Putamen (tissue), 1 donor: ENCODE data around the gene MTFP1.
"Not testable (repeated sequence)": the region's sequence is repeated elsewhere in the genome, so short reads cannot be mapped to it uniquely, and the experiment has no call there.

Source experiments
- DNase-seq: peaks from one replicate; pipeline ENCODE4 v3.0.0-alpha.2; 2016; ENCODE audit warnings: low spot score

MTFP1 gene

DNA sequence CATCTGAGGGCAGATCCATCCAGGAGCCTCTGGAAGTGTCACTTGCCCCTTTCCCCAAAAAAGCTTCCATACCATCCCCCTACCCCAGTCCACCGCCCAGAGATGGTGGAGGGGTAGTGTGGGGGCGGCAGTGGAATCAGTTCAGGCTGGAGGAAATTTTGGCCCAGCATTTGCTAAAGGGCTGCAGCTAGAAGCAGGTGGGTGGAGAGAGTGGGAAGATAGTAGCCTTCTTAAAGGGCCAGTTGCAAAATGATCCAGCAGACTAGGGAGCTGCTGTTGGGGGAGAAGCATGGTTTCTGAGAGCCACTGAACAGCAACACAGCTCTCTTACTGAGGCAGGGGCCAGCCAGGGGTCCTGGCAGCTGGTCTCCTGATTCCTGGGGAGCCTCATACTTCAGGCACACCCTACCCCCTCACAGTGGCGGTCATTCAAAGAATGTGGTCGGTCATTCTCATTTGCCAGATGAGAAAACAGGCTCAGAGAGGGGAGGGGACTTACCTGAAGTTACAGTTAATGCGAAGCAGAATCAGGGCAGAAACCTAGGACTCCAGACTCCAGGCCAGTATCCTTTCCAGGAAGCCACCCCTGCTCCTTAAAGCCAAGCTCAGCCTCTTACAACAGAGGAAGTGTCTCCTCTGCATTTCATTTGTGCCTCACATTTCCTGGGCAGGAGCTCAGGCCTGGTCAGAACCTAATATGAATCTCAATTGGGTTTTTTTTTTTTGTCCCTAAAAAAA, 23.4 kb upstream of the MTFP1 start:
- no peak for DNase-seq

DNA sequence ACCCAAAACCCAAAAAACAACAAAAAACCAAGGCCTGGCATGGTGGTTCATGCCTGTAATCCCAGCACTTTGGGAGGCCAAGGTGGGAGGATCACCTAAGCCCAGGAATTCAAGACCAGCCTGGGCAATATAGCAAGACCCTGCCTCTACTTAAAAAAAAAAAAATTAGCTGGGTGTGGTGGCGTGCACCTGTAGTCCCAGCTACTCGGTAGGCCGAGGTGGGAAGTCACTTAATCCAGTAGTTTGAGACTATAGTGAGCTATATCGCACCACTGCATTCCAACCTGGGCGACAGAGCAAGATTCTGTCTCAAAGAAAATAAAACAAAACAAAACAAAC, 22.8 kb upstream of the MTFP1 start:
- not testable (repeated sequence) for DNase-seq

DNA sequence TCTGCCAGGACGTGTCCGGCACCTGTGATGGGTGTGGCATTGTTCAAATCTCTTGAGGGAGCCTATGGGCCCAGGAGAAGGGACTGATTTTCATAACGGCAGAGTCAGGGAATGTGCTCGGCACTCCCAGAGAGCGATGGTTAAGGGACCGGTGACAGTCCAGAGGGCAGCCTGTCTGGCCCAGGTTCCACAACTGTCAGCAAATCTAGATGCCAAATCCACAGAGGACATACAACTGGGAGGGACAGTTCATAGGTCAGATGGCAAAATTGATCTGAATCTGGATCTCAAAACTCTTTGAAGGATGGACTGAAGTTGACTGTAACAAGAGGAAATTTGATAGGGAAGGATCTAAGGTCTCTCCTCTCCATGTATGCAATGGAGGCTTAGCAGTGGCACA, 21.3 kb upstream of the MTFP1 start:
- no peak for DNase-seq

DNA sequence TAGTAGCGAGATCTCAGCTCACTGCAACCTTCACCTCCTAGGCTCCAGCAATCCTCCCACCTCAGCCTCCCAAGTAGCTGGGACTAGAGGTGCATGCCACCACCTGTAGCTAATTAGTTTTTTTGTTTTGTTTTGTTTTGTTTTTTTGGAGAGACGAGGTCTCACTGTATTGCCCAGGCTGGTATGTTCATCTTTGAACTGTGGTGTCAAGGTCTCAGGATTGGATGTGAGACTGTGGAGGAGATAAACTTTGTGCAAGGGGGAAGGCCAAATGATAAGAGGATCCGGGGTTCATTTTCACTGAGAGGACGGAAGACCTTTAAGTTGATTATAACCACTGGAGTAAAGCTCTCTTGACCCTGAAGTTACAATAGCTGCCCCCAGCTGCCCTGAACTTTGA, 19.8 kb upstream of the MTFP1 start:
- DNase-seq, result no peak

DNA sequence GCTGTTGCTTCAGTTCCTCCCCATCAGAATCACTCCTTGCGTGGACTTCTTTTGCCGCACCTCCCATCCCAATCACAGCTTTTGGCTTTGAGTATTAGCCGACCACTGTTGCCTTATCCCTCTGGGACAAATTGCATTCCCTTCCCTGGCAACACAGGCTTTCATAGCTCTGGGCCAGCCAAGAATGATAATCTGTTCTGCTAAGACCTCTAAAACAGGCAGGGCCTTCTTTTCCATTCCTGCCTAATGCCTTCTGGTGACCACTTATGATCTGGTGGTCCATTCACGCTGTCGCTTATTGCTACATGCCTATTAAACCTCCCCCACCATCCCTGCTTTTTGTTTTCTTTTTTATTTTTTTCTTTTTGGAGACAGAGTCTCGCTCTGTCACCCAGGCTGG, 19.2 kb upstream of the MTFP1 start:
- DNase-seq, result no peak

DNA sequence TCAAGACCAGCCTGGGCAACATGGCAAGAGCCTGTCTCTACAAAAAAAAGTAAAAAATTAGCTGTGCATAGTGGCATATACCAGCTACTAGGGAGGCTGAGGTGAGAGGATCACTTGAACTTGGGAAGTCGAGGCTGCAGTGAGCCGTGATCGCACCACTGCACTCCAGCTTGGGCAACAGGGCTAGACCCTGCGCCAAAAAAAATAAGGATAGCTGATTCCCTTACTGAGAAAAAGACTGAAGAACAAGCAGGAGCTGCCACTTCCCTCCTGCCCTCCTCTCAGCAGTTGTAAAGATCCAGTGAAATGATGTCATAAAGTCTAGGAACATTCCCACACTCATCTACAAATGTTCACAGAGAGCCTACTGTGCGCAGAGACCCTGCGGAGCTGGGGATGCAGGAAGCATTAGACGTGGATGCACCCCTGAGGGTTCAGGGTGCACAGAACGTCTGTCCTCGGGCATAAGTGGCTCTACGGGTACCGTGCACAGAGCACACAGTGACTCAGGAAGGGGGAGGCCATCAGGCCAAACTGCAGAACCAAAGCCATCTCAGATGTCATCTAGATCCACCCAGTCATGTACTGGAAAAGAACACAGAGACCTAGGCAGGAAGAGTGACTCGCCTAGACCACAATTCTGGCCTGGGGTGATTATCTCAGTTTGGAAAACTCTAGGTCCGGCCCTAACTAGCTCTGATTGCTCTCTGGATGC, 17.0 kb upstream of the MTFP1 start:
- DNase-seq, result no peak

DNA sequence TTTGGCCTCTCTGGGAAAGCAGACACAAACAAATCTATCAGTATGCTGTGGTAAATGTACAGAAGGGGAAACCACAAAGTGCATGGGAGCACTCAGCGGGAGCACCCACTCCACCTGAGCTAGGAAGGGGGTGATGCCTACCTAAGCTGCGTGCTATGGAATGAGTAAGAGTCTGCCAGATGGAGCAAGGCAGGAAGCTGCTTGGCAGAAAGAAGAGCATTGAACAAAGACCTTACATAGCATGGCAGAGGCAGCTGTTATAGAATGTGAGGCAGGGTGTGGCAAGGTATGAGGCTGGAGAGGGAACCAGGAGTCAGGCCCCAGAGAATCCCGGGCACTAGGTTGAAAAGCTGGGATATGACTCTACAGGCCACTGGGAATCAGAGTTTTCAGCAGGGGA, 13.8 kb upstream of the MTFP1 start:
- no peak for DNase-seq

DNA sequence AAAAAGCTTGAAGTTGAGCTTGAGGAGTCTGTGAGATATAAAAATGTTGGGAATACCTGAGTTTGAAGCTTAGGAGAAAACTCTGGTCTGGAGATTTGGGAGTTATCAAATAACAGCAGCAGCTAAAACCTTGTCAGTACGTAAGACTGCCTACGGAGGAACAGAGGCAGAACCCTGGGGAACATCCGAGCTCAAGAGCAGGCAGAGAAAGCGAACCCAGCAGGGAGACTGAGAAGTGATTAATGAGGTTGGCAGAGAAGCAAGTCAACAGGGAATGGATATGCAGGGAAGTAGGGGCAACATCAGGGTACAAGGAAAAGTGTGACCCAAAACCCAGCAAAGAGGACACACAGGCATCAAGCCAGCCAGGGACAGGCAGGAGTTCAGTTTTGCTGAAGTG, 12.6 kb upstream of the MTFP1 start:
- DNase-seq, result no peak

DNA sequence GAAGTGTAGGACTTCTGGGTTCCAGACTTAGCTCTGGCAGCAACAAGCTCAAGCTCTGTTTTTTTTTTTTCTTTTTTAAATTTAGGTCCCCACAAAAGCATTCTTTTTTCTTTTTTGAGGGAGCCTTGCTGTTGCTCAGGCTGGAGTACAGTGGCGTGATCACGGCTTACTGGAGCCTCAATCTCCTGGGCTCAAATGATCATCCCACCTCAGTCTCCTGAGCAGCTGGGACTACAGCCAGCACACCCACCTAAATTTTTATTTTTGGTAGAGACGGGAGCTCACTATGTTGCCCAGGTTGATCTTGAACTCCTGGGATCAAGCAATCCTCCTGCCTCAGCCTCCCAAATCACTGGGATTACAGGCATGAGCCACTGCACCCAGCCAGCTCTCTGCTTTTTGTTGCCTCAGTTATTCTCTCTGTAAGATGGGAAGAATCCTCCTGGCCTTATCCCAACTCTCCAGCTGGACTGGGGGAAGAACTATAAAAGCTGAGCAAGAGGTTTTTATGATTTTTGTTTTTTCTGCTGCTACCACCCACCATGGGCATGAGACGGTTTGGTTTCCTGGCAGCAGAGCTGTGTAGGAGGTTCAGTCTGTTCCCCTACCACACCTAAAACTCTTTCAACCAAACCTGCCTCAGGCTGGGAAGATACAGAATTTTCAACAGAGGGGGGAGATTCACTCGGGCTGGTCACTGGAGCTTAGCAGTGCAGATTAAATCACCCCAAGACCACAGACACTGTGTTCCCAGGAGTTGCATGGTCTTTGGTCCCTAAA, 11.6 kb upstream of the MTFP1 start:
- no peak for DNase-seq

DNA sequence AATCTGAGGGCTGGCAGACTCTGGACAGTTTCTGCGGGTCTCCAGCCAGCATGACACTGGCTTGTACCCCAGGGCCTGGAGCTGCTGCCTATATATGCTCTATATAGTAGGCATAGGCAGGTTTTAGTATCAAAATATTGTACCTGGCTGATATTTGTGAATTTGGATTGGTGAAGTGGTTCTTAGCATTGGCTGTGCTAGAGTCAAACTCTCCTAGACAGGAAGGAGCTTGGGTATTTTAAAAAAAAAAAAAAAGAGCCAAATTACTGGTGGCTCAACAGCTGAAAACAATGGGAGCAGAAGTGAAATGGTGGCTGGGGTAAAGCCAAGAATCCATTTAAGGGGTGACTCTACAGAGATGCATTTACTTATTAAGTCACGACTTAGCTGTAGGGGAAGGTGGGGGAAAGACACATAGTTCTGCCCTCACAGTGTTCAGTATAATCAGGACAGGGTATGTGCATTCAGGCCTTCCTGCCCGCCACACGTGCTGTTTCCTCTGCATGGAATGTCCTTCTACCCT, 11.0 kb upstream of the MTFP1 start:
- DNase-seq, result no peak

DNA sequence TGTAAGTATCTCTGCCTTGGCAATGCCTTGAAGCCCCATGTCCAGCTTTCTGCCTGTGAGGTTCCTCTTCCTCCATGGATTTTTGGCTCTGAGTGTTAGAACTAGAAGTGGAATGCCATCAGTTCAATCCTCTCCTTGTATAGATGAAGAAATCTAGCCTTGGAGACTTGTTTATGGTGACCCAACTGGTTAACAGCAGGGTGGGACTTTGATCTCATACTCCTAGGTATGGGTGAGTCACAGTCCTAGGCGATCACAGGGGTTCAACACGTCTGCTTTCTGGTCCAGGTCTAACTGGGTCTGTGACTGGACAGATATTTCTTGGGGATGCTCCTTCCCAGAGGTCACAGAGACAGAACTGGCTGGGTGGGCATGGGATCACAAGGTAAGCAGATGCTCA, 9.2 kb upstream of the MTFP1 start:
- no peak for DNase-seq

DNA sequence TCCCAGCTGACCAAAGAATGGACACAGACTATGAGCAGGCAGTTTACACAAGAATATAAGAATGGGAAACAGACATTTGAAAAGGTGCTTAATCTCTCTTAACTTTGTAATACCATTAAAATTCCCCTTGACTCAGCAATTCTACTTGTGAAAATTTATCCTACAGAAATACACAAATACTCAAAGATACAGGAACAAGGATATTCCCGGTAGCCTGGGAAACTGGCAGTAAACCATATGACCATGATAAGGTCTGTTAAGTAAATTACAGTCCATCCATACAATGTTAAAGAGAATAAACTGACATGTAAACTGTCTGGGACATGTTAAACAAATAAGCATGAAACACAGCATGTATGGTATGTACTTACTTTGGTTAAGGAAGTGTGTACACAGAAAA, 8.7 kb upstream of the MTFP1 start:
- DNase-seq, result no peak

DNA sequence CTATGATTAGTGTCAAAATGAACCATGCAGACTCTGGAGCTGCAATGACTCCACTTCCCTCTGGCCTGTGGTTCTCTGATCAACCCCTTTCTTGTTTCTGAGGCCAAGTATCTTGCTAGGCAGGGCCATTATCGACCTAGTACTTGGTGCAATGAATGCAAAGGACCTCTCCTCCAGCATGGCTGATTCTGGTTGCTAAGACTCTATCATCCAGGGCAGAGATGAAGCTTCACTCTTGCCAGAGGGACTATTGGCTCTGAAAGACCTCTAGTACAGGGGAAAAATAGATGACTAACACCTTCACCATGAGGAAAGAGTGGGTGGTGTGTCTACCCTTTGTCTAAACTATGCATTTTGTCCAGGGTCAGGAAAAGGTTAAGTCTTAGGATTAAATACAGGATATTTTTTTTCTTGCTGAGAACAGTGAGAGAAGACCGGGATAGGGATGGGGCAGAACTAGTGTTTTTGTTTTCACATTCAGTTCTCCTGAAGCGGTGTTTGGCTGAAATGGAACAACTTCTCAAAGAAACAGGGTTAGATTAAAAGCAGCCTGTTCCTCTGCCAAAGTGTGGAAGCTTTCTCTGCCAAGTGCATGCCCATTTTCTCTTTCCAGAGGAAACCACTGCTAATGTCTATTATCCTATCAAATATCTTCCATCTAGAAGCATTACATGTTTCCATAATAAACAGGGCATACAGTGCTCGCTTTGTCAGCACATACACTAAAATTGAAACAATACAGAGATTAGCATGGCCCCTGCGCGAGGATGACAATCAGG, 5.0 kb upstream of the MTFP1 start:
- DNase-seq, result no peak

DNA sequence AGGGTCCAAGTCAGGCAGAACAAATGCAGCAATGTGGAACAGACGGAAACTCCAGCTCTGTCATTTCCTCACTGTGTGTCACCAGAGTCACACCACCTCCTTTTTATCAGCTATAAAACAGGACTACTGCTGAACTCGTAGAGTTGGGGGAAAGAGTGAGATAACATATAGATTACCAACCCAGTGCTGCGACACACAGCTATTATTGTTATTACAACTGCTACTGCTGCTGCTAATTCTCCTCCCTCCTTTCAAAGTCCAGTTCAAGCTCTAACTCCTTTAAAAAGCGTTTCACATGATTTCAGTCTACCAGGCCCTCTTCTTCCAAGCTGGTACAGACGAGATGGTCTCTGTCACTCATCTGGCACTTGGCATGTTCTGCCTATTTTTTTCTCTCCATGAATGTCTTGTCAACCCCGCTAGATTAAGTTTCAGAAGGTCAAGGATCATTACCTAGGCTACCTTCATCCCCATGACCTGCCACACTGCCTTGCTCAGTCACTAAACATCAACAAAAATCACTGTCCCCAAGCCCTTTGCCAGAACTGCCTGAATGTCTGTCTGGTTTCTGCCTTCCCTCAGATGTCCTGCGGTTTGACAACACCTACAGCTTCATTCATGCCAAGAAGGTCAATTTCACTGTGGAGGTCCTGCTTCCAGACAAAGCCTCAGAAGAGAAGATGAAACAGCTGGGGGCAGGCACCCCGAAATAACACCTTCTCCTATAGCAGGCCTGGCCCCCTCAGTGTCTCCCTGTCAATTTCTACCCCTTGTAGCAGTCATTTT, 3.7 kb upstream of the MTFP1 start:
- no peak for DNase-seq

DNA sequence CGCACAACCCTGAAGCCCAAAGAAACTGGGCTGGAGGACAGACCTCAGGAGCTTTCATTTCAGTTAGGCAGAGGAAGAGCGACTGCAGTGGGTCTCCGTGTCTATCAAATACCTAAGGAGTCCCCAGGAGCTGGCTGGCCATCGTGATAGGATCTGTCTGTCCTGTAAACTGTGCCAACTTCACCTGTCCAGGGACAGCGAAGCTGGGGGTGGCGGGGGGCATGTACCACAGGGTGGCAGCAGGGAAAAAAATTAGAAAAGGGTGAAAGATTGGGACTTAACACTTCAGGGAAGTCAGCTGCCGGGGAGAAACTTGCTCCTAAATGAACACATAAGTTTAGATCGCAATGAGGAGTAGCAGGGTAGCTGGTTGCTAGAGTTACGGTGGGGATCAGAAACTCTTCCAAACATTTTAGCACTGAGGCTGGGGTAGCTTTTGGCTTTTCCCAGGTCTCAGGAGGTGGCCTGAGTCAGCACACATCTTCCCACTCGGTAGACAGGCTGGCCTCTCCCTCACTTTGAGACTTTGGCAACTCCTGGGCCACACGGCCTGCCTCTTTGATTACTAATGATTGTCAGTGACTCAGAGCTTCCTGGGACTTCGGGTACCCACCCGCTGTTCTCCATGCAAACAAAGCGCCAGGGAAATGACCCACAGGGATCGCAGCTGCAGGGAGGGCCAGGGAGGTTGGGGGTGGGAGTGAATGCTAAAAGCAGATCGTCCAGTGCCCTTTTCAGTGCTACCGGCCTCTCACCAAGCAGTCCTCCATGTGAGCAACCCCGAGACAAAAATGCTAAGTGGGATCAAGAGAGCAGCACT, 2.9 kb upstream of the MTFP1 start:
- no peak for DNase-seq

DNA sequence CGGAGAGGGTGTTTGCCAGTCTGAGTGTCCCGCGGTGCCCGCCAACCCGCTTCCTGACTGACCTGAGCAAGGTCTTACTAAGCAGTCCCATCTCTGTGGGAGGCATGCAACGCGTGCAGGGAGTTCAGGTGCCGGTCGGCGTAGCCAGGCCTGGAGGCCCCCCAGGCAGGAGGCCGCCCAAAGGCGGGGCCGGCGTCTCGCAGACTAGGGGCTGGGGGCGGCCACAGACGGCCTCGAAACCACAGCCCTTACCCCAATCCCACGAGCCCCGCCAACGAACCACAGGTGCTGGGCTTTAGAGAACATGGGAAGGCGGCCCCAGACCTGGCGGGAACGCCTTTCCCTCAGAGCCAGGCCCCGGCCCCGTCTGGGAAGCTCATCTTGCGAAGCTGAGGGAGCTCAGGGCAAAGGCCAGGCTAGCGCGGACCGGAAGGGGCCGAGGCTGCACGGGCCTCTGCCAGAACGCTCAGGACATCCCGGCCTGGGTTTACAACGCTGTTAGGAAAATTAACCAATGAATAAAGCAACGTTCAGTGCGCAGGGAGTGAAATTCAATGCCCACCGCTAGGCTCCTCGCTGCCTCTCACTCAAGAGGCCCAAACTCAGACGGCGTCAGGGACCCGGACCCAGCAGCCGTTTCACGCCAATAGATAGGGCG, 2.1 kb upstream of the MTFP1 start:
- DNase-seq, result peak; percentile 45

DNA sequence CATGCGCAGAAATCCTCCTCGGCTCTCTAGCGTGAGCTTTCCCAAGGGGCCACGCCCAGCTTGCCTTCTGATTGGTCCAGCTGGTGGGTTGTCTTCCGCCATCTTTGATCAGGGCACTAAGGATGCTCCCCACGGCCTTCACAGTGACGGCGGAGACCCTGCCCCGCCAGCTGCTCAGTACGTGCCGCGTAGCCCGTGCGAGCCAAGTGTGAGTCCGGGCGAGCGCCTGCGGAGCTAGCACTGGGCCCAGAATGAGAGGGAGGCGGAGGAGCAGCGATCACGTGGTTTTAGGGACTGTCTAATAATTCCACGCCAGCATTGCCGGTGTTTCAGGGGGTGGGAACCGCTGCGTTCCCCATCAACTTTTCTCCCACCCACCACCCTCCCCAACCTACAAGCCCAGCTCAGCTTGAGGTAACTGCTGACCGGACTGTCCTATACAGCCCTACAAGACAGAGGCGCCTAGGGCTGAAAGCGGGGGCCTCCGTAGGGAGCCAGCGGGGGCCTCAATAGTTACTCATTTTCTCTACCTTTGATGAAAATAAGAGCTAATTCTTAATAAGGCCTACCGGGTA, 1.5 kb upstream of the MTFP1 start:
- DNase-seq, result peak; percentile 100

DNA sequence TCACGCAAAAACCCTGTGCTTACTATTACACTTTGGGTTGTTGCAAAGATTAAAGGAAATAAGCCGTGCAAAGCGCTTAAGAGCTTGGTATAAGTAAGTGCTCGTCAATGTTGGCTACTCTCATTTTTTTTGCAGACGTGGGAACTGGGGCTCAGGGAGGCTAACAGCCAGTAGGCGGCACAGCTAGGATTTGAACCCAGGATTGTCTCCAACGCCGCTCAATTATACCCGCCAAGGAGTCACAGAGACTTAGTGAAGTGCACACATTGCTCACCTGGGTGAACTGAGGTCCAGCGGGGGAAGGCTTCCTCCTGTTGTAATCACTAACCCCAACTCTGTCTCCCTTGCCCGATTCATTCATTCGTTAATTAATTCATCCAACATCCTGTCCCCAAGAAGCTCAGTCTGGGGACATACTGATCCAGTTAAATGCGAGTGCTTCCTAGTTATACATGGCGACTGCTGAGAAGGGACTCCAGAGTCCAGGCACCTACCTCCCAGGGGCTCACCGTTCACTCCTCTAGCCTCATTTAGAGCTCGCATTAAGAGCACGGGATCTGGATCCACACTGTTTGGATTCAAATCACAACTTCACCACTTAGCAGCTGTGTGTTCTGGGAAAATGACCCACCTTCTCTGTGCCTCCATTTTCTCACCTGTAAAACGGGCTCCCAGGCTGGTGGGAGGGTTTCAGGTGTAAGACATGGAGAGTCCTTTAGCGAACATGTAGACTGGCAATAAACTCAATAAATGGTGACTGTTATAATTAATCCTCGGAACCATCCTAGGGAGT, 838 bp upstream of the MTFP1 start:
- no peak for DNase-seq

DNA sequence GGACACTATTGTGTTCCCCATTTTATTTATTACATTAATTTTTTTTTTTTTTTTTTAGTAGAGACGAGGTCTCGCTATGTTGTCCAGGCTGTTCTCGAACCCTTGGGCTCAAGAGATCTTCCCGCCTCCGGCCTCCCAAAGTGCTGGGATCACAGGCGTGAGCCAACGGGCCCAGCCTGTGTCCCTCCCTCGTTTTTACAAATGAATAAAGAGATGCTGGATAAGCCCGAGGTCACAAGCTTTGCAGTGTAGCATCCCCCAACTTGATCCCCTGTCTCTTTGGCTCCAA, 297 bp upstream of the MTFP1 start:
- no peak for DNase-seq
